Heart left ventricle (tissue), 13 donors: ENCODE results near the gene DNAJC6.

ENCODE experiments used
- CTCF ChIP-seq, 12 donors: fragments of 200-600 bp; sonication (generic) in 4 of 12; IDR thresholded peaks; one replicate each; pipeline versions ENCODE4 v1.5.0 to v1.8.0; 2018 to 2022; ENCODE audit warnings: antibody characterized with exemption in 12 of 12, mild to moderate bottlenecking in 5 of 12
- POLR2A ChIP-seq, 2 donors: fragments of 450-650 bp; IDR thresholded peaks; one replicate each; pipeline ENCODE4 v1.6.1; 2017; ENCODE audit warnings: antibody characterized with exemption in 2 of 2, mild to moderate bottlenecking in 2 of 2, moderate library complexity in 2 of 2
- donor health status: ischemic (EF 13 %, LVEDD 7.1; RV severe dilation, severe dysfunction).
- donor health status: DM: no; HTN: yes; CAD: no.
- donor health status: DM: no; HTN: no; CAD: no.
- donor health status: ischemic (EF 25% LVEDD 6.9; RV normal size, moderate dysfunction).
- donor health status: ischemic (EF 25% LVEDD 5.7; RV mildly dilated, moderate dysfunction).
- donor health status: ischemic (EF 35%, LVEDD 5.7; RV mildly dilated, moderate dysfunction).
- donor health status: nonischemic (EF 11% LVEDD 7.7; RV severe dilation, severe dysfunction).
- donor health status: DM: yes; HTN: yes; CAD: no.
- donor health status: PGD.
- donor health status: ischemic (EF 29% LVEDD 5.4; RV normal size, mild dysfunction).
- donor health status: nonischemic (EF 23%, LVEDD 6.1; RV moderate dilation, normal function).

- TF ChIP-seq CTCF (IDR thresholded peaks at IDR 0.05) (no peak), POLR2A (IDR thresholded peaks at IDR 0.05) (no peak)
Observed at GRCh38 chr1:65416767-65417166, 107.4 kb downstream of the DNAJC6 start.
